Ovary (tissue), 3 donors: ENCODE results near the gene LGI4.

Experiments
- POLR2A ChIP-seq: fragments of 450-650 bp; IDR thresholded peaks from one replicate; pipeline ENCODE4 v1.6.1; 2017; ENCODE audit warnings: antibody characterized with exemption, mild to moderate bottlenecking, moderate library complexity
- TF ChIP-seq, protein P1 (sequence below), 3 donors: fragments of 450-650 bp in 2 of 3; fragments of 200-600 bp in 1 of 3; IDR thresholded peaks; one replicate each; pipeline versions ENCODE4 v1.5.1 to v1.8.0; 2016 to 2022; ENCODE audit warnings: antibody characterized with exemption in 3 of 3, mild to moderate bottlenecking in 1 of 3
- donor health status: DM: no; HTN: no; CAD: no.

DNA sequence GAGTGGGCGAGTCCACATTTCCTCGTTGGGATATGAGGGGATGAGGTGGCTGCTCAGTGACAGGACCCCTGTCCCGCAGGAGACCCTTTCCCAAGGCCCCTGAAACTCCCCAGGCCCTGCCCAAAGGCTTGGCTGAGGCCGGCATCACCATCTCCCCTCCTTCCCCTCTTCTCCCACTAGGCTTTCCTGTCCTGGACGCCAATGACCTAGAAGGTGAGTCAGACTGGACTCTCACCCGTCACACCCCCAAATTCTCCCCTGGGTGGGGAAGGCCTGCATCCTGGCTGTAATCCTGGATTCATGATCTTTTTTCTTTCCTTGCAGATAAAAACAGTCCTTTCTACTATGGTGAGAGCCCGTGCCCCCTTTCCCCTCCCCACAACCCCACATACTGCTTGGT is 14.0 kb downstream of the LGI4 start:
- TF ChIP-seq, protein P1, sequence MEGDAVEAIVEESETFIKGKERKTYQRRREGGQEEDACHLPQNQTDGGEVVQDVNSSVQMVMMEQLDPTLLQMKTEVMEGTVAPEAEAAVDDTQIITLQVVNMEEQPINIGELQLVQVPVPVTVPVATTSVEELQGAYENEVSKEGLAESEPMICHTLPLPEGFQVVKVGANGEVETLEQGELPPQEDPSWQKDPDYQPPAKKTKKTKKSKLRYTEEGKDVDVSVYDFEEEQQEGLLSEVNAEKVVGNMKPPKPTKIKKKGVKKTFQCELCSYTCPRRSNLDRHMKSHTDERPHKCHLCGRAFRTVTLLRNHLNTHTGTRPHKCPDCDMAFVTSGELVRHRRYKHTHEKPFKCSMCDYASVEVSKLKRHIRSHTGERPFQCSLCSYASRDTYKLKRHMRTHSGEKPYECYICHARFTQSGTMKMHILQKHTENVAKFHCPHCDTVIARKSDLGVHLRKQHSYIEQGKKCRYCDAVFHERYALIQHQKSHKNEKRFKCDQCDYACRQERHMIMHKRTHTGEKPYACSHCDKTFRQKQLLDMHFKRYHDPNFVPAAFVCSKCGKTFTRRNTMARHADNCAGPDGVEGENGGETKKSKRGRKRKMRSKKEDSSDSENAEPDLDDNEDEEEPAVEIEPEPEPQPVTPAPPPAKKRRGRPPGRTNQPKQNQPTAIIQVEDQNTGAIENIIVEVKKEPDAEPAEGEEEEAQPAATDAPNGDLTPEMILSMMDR (IDR thresholded peaks at IDR 0.05) = no peak
- TF ChIP-seq POLR2A = no peak
